Measurements from ENCODE around the gene MAFB.

- no peak for TF ChIP-seq CTCF (IDR thresholded peaks at IDR 0.05)
- TF ChIP-seq POLR2A (IDR thresholded peaks at IDR 0.05) = no peak
These were observed 8.5 kb upstream of the MAFB start for GRCh38 chr20:40697541-40697940.
